AG10803 (cell line): ENCODE results near the gene CAMK2A.

ENCODE experiments used
- DNase-seq: peaks from one replicate; pipeline ENCODE4 v3.0.0; 2010; ENCODE audit warnings: low read depth
- H3K4me3 ChIP-seq: 2 replicates; pipeline ENCODE4 v1.5.1; 2011; ENCODE audit warnings: mild to moderate bottlenecking, low read length, control low read depth
- TF ChIP-seq, protein P1 (sequence below): conservative IDR thresholded peaks from 2 replicates; pipeline ENCODE4 v1.5.1; 2011; ENCODE audit warnings: mild to moderate bottlenecking, low read length, control low read depth, inconsistent platforms

CAMK2A gene

DNA sequence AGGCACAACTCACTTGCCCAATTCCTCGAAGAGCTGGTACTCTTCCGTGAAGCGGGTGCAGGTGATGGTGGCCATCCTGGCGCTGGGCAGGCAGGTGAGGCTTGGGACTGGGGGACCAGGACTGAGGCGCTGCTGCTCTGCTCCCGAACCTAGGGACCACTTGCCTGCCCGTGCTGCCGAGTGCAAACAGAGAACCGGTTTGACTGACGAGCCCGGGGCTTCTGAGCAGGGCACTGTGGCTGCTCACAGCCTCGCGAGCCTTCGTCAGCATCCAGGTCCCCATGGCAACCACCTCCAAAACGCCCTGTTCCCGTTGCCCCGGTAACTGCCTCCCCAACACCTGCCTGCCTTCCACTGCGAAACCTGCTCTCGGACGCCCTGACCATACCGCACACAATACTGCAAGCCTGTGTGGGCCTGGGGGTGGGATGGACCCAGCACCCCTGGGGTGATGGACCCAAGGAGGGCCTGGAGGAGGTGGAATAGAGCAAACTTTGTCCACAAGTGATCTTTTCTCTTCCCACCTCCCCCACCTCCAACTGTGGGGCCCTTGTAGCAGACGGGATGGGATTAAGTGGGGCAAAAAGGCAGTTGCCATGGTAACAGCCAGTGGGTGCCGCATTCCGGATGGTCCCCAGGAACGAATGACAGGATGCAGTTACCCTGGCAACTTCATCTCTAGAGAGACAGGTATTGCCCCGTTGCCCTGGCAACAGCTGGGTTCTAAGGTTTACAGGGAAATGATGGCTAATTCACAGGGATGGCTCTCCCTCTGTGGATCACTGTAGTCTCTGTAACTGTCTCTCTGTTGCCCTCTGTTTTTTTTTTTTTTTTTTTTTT lies at the start of gene CAMK2A:
Gene CAMK2A (minus strand): TSS at position 223 of the 840 bp plus-strand sequence. CDS start 148 bp downstream, at position 75.
- no peak for DNase-seq
- TF ChIP-seq, protein P1, sequence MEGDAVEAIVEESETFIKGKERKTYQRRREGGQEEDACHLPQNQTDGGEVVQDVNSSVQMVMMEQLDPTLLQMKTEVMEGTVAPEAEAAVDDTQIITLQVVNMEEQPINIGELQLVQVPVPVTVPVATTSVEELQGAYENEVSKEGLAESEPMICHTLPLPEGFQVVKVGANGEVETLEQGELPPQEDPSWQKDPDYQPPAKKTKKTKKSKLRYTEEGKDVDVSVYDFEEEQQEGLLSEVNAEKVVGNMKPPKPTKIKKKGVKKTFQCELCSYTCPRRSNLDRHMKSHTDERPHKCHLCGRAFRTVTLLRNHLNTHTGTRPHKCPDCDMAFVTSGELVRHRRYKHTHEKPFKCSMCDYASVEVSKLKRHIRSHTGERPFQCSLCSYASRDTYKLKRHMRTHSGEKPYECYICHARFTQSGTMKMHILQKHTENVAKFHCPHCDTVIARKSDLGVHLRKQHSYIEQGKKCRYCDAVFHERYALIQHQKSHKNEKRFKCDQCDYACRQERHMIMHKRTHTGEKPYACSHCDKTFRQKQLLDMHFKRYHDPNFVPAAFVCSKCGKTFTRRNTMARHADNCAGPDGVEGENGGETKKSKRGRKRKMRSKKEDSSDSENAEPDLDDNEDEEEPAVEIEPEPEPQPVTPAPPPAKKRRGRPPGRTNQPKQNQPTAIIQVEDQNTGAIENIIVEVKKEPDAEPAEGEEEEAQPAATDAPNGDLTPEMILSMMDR: no peak
- no peak within 1 kb of the TSS for H3K4me3 ChIP-seq

- H3K4me3 ChIP-seq: no peak overlapping the region
- TF ChIP-seq, protein P1: no peak
- DNase-seq: no peak
Measured at GRCh38 chr5:150339165-150339564, 49.6 kb upstream of the CAMK2A start.

- no peak overlapping the region for H3K4me3 ChIP-seq
- no peak for DNase-seq
- TF ChIP-seq, protein P1: no peak
Measured at GRCh38 chr5:150338546-150338945, 49.0 kb upstream of the CAMK2A start.

DNA sequence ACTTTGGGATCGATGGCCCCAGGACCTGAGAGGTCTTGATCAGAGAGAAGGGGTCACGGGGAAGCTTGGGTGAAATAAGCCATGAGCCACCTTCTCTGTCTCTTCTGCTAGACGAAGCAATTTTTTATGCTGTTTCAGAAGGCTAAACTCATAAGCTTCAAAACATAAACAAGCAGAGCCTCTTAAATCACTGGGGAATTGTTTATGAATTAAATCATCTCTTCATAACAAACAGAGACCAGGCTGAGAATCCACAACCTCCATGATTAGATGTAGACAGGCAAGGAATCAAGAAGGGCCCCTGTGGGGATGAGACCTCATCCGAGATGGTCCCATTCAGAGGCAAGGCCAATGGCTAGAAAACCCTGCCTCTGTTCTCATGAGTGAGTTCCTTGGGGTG lies 46.2 kb upstream of the CAMK2A start:
- TF ChIP-seq, protein P1: no peak
- no peak for DNase-seq
- no peak overlapping the region for H3K4me3 ChIP-seq

- TF ChIP-seq, protein P1: no peak
- DNase-seq: no peak
Measured at GRCh38 chr5:150333400-150333799, 43.8 kb upstream of the CAMK2A start.

DNA sequence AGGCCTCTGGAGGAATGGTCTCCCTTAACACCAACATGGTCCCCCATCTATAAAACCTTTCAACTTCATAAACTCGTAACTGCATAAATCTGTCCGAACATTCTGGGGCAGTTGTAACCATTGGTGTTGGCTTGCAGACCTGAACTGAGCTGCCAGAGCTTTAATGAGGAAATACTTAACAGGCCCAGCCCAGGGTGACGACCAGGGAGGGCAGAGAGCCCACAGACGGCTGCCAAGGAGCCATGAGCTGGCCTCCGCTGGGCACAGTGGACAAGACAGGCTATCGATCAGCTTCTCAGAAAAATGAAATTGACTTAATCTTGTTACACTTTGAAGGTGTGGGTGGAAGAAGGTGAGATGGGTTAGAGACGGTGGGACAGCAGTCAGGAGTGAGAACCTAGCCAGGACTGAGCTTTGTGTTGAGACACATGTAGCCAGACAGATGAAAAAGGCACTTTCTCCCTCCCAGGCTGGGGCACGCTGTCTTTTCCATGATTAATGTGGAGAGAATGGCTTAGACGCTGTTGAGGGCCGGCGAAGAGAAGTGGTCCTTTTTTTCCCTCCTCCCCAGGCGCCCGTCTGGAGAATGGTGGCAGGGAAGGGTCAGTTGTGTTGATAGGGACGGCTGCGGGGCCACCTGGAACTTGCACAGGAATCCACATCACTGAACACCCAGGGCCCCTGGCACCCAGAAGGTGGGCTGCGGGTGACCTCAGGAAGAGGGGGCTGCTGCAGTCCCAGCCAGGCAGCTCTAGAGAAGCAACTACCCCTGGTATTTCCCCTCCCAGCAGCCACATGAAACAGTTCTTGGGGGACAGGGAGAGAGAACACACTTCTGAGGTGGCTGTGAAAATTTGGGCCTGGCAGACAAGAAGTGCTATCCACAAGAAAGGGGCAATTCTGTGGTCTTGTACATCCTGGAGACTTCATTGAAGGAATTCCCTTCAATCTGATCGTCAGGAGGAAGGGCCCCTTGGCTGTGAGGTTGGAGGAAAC lies 40.6 kb upstream of the CAMK2A start:
- no peak overlapping the region for H3K4me3 ChIP-seq
- DNase-seq: peak; percentile 35
- TF ChIP-seq, protein P1: no peak

More at GRCh38 chr5:150333400-150333799, 43.8 kb upstream of the CAMK2A start:
- H3K4me3 ChIP-seq: no peak overlapping the region
